Panc1 (cell line): ENCODE measurements around the gene DNAJC12.

ENCODE experiments used
- CTCF ChIP-seq: fragments of 450-650 bp; IDR thresholded peaks from 2 replicates; pipeline ENCODE4 v1.5.1; 2017; ENCODE audit warnings: mild to moderate bottlenecking
- TCF7L2 ChIP-seq: IDR thresholded peaks from 2 replicates; pipeline ENCODE4 v1.6.1; 2011; ENCODE audit warnings: mild to moderate bottlenecking, low read depth, low read length, inconsistent platforms

- TF ChIP-seq CTCF (no peak), TCF7L2 (no peak)
These were observed 40.1 kb upstream of the DNAJC12 start for GRCh38 chr10:67878133-67878532.
